Measurements from ENCODE around the gene EPB41. TPM values are rescaled to one million over a fixed set of nuclear protein-coding genes. Genes with fewer than 3 reads are reported as not detected.

Gene EPB41
- total RNA-seq, 1 experiment from 2014 or later = 17.3 TPM

DNA sequence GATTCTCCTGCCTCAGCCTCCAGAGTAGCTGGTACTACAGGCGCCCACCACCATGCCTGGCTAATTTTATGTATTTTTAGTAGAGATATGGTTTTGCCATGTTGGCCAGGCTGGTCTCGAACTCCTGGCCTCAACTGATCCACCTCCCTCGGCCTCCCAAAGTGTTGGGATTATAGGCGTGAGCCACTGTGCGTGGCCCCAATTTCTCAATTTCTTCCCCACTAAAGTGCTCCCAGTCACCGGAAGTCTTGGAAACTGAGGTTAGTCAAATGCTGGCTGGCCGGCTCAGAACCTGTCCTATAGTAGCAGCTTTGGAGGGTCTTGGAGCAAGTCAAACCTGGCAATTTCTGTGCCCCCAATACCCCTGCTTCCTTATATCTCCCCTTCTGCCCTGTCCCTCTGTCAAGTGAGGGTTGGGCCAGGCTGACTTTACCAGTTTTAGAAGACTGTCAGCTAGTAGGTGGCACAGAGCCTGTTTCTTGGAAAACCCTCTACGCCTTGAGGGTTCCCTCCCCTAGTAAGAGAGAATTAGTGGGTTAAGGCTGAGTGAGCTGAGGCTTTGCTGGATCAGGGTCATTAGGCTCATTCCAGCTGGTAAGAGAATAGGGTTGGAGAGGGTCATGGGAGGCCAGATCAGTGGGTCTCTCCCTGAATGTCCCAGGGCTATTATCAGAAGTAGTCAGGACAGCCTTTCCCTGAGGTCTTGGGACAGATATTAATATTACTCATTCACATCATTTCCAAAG, 8.3 kb upstream of the EPB41 start:
- Histone ChIP-seq H3K79me2 (ENCODE audit: low read length) (no peaks in the 10 kb centered on the region), H3K36me3 (ENCODE audit: insufficient read depth, low read length) (no peaks in the 10 kb centered on the region), H3K9me3 (ENCODE audit: low read length) (no peaks in the 10 kb centered on the region)

DNA sequence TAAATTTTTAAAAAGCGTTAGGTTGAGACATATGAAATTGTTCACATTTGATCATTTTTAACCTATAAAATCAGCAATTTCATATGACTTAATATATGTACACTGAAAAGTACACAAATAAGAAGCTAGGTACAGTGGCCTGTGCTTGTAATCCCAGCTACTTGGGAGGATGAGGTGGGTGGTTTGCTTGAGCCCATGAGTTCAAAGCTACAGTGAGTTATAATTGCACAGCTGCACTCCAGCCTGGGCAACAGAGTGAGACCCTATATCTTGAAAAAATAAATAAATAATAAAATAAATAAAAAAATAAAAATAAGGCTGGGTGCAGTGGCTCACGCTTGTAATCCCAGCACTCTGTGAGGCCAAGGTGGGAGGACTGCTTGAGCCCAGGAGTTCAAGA, 5.2 kb upstream of the EPB41 start:
- no peak for DNase-seq
- H3K9me2 ChIP-seq (replicated peaks; ENCODE audit: insufficient read depth, low read length) = no peaks in the 10 kb centered on the region
- no peak overlapping the region for H2AFZ ChIP-seq (ENCODE audit: low read length)
- no peaks in the 10 kb centered on the region for H3K27me3 ChIP-seq (ENCODE audit: low read length)
- no peaks in the 10 kb centered on the region for H4K20me1 ChIP-seq (ENCODE audit: insufficient read depth, low read depth, low read length)
- no peaks in the 10 kb centered on the region for H3K79me2 ChIP-seq (ENCODE audit: low read length)
- H3K4me2 ChIP-seq (ENCODE audit: low read depth, low read length, poor library complexity, severe bottlenecking) = no peak overlapping the region
- no peaks in the 10 kb centered on the region for H3K36me3 ChIP-seq (ENCODE audit: insufficient read depth, low read length)
- H3K9ac ChIP-seq (ENCODE audit: low read length) = no peak overlapping the region
- H3K9me3 ChIP-seq (ENCODE audit: low read length) = no peaks in the 10 kb centered on the region
- H3K4me3 ChIP-seq (ENCODE audit: low read length) = no peak overlapping the region
- peaks cover 9% of the 10 kb centered on the region for H3K4me1 ChIP-seq (ENCODE audit: low read length)
- H3K27ac ChIP-seq (ENCODE audit: low read length) = no peak overlapping the region

More for the DNA sequence above, 8.3 kb upstream of the EPB41 start:
- H3K9me2 ChIP-seq (replicated peaks; ENCODE audit: insufficient read depth, low read length) = no peaks in the 10 kb centered on the region
- DNase-seq = no peak
- H3K27ac ChIP-seq (ENCODE audit: low read length) = no peak overlapping the region
- no peaks in the 10 kb centered on the region for H3K27me3 ChIP-seq (ENCODE audit: low read length)
- no peaks in the 10 kb centered on the region for H4K20me1 ChIP-seq (ENCODE audit: insufficient read depth, low read depth, low read length)
- no peak overlapping the region for H3K4me2 ChIP-seq (ENCODE audit: low read depth, low read length, poor library complexity, severe bottlenecking)
- H3K4me3 ChIP-seq (ENCODE audit: low read length) = no peak overlapping the region
- no peak overlapping the region for H2AFZ ChIP-seq (ENCODE audit: low read length)
- no peaks in the 10 kb centered on the region for H3K4me1 ChIP-seq (ENCODE audit: low read length)
- no peak overlapping the region for H3K9ac ChIP-seq (ENCODE audit: low read length)

DNA sequence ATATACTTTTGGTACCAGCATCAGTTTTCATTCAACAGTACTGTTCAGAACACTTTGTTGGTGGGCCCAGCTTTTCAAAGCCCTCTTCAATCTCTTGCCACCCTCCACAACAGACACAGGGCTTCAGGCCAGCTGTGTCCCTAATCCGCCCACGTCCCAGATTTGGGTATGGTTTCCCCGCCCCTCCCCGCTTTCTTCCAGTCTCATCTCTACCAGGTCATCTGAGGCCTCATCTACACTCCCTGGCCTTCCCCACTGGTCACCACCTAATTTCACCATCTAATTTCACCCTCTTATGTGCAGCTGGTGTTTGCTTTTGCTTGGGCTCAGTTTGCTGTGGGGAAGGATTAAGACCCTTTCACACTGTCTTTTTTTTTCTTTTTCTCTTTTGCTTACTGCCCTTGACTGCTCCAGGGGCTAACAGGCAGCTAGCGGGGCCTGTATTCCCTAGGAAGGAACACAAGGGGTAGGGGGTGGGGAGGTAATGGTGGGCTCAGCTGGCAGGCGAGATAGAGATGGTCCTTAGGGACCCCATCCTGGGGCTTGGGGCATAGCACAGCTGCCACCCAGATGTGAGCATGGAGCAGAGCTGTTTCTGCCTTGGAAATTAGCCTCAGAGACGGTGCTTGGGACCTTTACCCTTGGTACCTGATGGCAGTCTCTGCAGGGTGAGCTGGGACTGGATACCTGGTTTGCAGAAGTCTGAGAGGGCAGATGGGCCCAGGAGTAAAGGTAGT, 3.8 kb upstream of the EPB41 start:
- Histone ChIP-seq H4K20me1 (ENCODE audit: insufficient read depth, low read depth, low read length) (no peaks in the 10 kb centered on the region), H3K4me1 (ENCODE audit: low read length) (peaks cover 19% of the 10 kb centered on the region), H3K9me3 (ENCODE audit: low read length) (no peaks in the 10 kb centered on the region), H3K27ac (ENCODE audit: low read length) (no peak overlapping the region), H3K4me3 (ENCODE audit: low read length) (no peak overlapping the region), H2AFZ (ENCODE audit: low read length) (no peak overlapping the region), H3K36me3 (ENCODE audit: insufficient read depth, low read length) (no peaks in the 10 kb centered on the region), H3K27me3 (ENCODE audit: low read length) (no peaks in the 10 kb centered on the region), H3K9ac (ENCODE audit: low read length) (no peak overlapping the region), H3K4me2 (ENCODE audit: low read depth, low read length, poor library complexity, severe bottlenecking) (no peak overlapping the region), H3K79me2 (ENCODE audit: low read length) (no peaks in the 10 kb centered on the region), H3K9me2 (replicated peaks; ENCODE audit: insufficient read depth, low read length) (no peaks in the 10 kb centered on the region)
- DNase-seq = no peak

- peak overlapping the region; percentile 75 for H3K4me2 ChIP-seq (ENCODE audit: low read depth, low read length, poor library complexity, severe bottlenecking)
- no peak overlapping the region for H3K27ac ChIP-seq (ENCODE audit: low read length)
- no peak for DNase-seq
- H3K27me3 ChIP-seq (ENCODE audit: low read length) = no peaks in the 10 kb centered on the region
- H3K36me3 ChIP-seq (ENCODE audit: insufficient read depth, low read length) = no peaks in the 10 kb centered on the region
- H3K9ac ChIP-seq (ENCODE audit: low read length) = peak overlapping the region; percentile 71
- H3K4me1 ChIP-seq (ENCODE audit: low read length) = peaks cover 22% of the 10 kb centered on the region
- peaks cover 5% of the 10 kb centered on the region; the same call in 1 of the 2 replicates for H4K20me1 ChIP-seq (ENCODE audit: insufficient read depth, low read depth, low read length)
- H3K79me2 ChIP-seq (ENCODE audit: low read length) = no peaks in the 10 kb centered on the region
- peak overlapping the region; percentile 72 for H3K4me3 ChIP-seq (ENCODE audit: low read length)
- H3K9me2 ChIP-seq (replicated peaks; ENCODE audit: insufficient read depth, low read length) = no peaks in the 10 kb centered on the region
- H3K9me3 ChIP-seq (ENCODE audit: low read length) = no peaks in the 10 kb centered on the region
- H2AFZ ChIP-seq (ENCODE audit: low read length) = peak overlapping the region; percentile 96
These were observed 562 bp upstream of the EPB41 start for GRCh38 chr1:28913786-28914227.

DNA sequence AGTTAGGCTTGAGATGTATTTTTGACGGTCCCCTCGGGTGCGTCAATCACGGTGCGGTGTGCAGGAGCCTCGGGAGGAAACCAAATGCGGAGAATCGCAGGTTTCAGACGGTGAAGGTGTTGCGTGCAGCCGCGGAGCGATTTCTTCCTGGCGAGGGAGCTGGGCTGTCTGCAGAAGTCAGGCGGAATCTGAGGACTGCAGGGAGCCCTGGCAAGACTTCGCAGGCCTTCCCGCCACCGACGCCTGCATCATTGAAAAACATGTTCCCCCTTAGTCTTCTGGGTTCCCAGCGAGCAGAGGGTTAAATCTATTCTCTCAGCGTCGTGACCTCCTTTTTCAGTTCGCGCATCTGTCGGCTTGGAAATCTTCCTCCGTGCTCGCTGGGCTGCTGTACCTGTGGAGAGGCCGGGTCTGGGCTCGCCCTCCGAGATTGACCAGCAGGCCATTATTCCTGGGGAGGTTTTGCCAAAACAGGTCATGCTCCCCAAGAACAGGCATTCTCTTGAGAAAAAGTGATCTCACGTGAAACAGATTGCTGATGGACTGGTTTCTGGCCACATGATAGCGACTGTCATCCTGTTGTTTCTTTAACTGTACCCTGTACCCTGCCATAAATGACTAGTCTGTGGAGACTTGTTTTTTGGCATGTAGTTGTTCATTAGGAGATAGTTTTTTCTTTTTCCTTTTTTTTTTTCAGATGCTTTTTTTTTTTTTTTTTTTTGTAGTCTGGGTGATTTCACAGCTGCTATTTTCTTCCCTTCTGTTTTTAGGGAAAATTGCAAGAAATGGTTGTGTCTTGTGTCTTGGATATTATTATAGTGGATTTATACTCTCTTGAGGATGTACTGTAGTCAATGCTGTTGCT, 894 bp downstream of the EPB41 start:
- peak overlapping the region; percentile 75 for H3K4me2 ChIP-seq (ENCODE audit: low read depth, low read length, poor library complexity, severe bottlenecking)
- peaks cover 5% of the 10 kb centered on the region; the same call in 1 of the 2 replicates for H4K20me1 ChIP-seq (ENCODE audit: insufficient read depth, low read depth, low read length)
- H3K27me3 ChIP-seq (ENCODE audit: low read length) = no peaks in the 10 kb centered on the region
- DNase-seq = peak; percentile 48
- H3K9me3 ChIP-seq (ENCODE audit: low read length) = no peaks in the 10 kb centered on the region
- H3K4me3 ChIP-seq (ENCODE audit: low read length) = peak overlapping the region; percentile 72
- H3K27ac ChIP-seq (ENCODE audit: low read length) = no peak overlapping the region
- H3K79me2 ChIP-seq (ENCODE audit: low read length) = no peaks in the 10 kb centered on the region
- peak overlapping the region; percentile 91; the same call in 1 of the 2 replicates for H2AFZ ChIP-seq (ENCODE audit: low read length)
- H3K9me2 ChIP-seq (replicated peaks; ENCODE audit: insufficient read depth, low read length) = no peaks in the 10 kb centered on the region
- H3K36me3 ChIP-seq (ENCODE audit: insufficient read depth, low read length) = no peaks in the 10 kb centered on the region
- peak overlapping the region; percentile 72 for H3K9ac ChIP-seq (ENCODE audit: low read length)
- peaks cover 22% of the 10 kb centered on the region for H3K4me1 ChIP-seq (ENCODE audit: low read length)

- Histone ChIP-seq H3K27ac (ENCODE audit: low read length) (no peak overlapping the region), H3K27me3 (ENCODE audit: low read length) (no peaks in the 10 kb centered on the region), H3K9me2 (replicated peaks; ENCODE audit: insufficient read depth, low read length) (no peaks in the 10 kb centered on the region), H3K4me3 (ENCODE audit: low read length) (no peak overlapping the region), H3K4me2 (ENCODE audit: low read depth, low read length, poor library complexity, severe bottlenecking) (no peak overlapping the region), H3K9ac (ENCODE audit: low read length) (no peak overlapping the region), H2AFZ (ENCODE audit: low read length) (no peak overlapping the region), H3K36me3 (ENCODE audit: insufficient read depth, low read length) (no peaks in the 10 kb centered on the region), H3K9me3 (ENCODE audit: low read length) (no peaks in the 10 kb centered on the region), H3K79me2 (ENCODE audit: low read length) (no peaks in the 10 kb centered on the region), H4K20me1 (ENCODE audit: insufficient read depth, low read depth, low read length) (peaks cover 10% of the 10 kb centered on the region; the same call in 1 of the 2 replicates), H3K4me1 (ENCODE audit: low read length) (peaks cover 22% of the 10 kb centered on the region)
- no peak for DNase-seq
These were observed 3.4 kb downstream of the EPB41 start for GRCh38 chr1:28917757-28918118.

GRCh38 chr1:28921286-28921869, 7.0 kb downstream of the EPB41 start:
- no peaks in the 10 kb centered on the region for H3K9me2 ChIP-seq (replicated peaks; ENCODE audit: insufficient read depth, low read length)
- H3K36me3 ChIP-seq (ENCODE audit: insufficient read depth, low read length) = no peaks in the 10 kb centered on the region
- H3K27ac ChIP-seq (ENCODE audit: low read length) = no peak overlapping the region
- no peak overlapping the region for H2AFZ ChIP-seq (ENCODE audit: low read length)
- H3K79me2 ChIP-seq (ENCODE audit: low read length) = no peaks in the 10 kb centered on the region
- H3K9ac ChIP-seq (ENCODE audit: low read length) = no peak overlapping the region
- no peak overlapping the region for H3K4me3 ChIP-seq (ENCODE audit: low read length)
- no peak for DNase-seq
- no peaks in the 10 kb centered on the region for H3K9me3 ChIP-seq (ENCODE audit: low read length)
- no peak overlapping the region for H3K4me2 ChIP-seq (ENCODE audit: low read depth, low read length, poor library complexity, severe bottlenecking)
- no peaks in the 10 kb centered on the region for H3K4me1 ChIP-seq (ENCODE audit: low read length)
- H3K27me3 ChIP-seq (ENCODE audit: low read length) = no peaks in the 10 kb centered on the region
- H4K20me1 ChIP-seq (ENCODE audit: insufficient read depth, low read depth, low read length) = peaks cover 10% of the 10 kb centered on the region; the same call in 1 of the 2 replicates

All from Karpas-422 (cell line).